A549 (cell line): ENCODE measurements around the gene DNAJC8. TPM values are rescaled to one million over a fixed set of nuclear protein-coding genes. Genes with fewer than 3 reads are reported as not detected.

Source experiments
- ATAC-seq, 2 experiments: fragments of 200-7000 bp in 1 of 2; fragments of >200 bp in 1 of 2; cut with Nextera tagmentation in 1 of 2; cut with Tn5 transposase in 1 of 2; 3 replicates each; pipeline versions ENCODE4 v1.8.0 to v1.9.1; 2018 to 2020; ENCODE audit warnings: mild to moderate bottlenecking in 1 of 2, moderate library complexity in 1 of 2
- CTCF ChIA-PET: fragments of 300-600 bp; sonication (Branson Sonifier 250); formaldehyde crosslinking; extraction: SDS; loops from one replicate; lab custom pipeline; 2021; ENCODE audit warnings: antibody characterized with exemption, inconsistent platforms; lab: Yijun Ruan, JAX
- POLR2A ChIA-PET: fragments of 350-600 bp; formaldehyde crosslinking; extraction: SDS; loops from one replicate; lab custom pipeline; 2021; ENCODE audit warnings: antibody characterized with exemption, inconsistent platforms; lab: Yijun Ruan, JAX
- DNase-seq, 2 experiments: peaks; one replicate each; pipeline versions ENCODE4 v3.0.0 to v3.0.0-alpha.2; 2011 to 2016; ENCODE audit warnings: low read depth in 1 of 2, low spot score in 1 of 2
- FAIRE-seq: peaks from 2 replicates; lab custom pipeline; 2011; peaks lifted over from hg19 to GRCh38; lab: Jason Lieb, UNC
- H3K27ac ChIP-seq, 2 experiments: fragments of >200 bp; sonication (Bioruptor Twin); formaldehyde crosslinking; 3 replicates each; pipeline ENCODE4 v1.5.1; 2016 to 2017
- H3K4me1 ChIP-seq: fragments of >200 bp; sonication (Bioruptor Twin); formaldehyde crosslinking; 3 replicates; pipeline ENCODE4 v1.6.1; 2016
- H3K4me2 ChIP-seq: fragments of >200 bp; sonication (Bioruptor Twin); formaldehyde crosslinking; 3 replicates; pipeline ENCODE4 v1.6.1; 2016
- H3K4me3 ChIP-seq: fragments of >200 bp; sonication (Bioruptor Twin); formaldehyde crosslinking; 3 replicates; pipeline ENCODE4 v1.5.1; 2016
- H3K9me3 ChIP-seq: fragments of >200 bp; sonication (Bioruptor Twin); formaldehyde crosslinking; 3 replicates; pipeline ENCODE4 v1.6.1; 2016
- ATOH8 ChIP-seq: fragments of 250-450 bp; sonication (Bioruptor Pico); IDR thresholded peaks from 2 replicates; pipeline ENCODE4 v1.5.0; 2020; ENCODE audit warnings: low read depth, mild to moderate bottlenecking, moderate library complexity
- BCL3 ChIP-seq: fragments of >200 bp; sonication (Bioruptor Twin); formaldehyde crosslinking; IDR thresholded peaks from 3 replicates; pipeline ENCODE4 v1.6.1; 2016
- CBX2 ChIP-seq: fragments of 200-600 bp; sonication (generic); IDR thresholded peaks from 2 replicates; pipeline ENCODE4 v1.6.1; 2016; ENCODE audit warnings: low read depth, mild to moderate bottlenecking, borderline replicate concordance
- CEBPB ChIP-seq, 2 experiments: fragments of >200 bp in 1 of 2; sonication (Bioruptor Twin) in 1 of 2; formaldehyde crosslinking in 1 of 2; IDR thresholded peaks; 2 replicates each; pipeline ENCODE4 v1.6.1; 2012 to 2016
- EHMT2 ChIP-seq: fragments of 200-600 bp; sonication (generic); IDR thresholded peaks from 2 replicates; pipeline ENCODE4 v1.6.1; 2016; ENCODE audit warnings: antibody characterized with exemption, low read depth, mild to moderate bottlenecking, moderate library complexity
- EP300 ChIP-seq, 2 experiments: fragments of >200 bp; sonication (Bioruptor Twin); formaldehyde crosslinking; IDR thresholded peaks; 2 replicates in 1 of 2; 3 replicates in 1 of 2; pipeline ENCODE4 v1.6.1; 2016 to 2017
- FOSL2 ChIP-seq, 2 experiments: fragments of 450-650 bp in 1 of 2; fragments of >200 bp in 1 of 2; sonication (Bioruptor Twin) in 1 of 2; formaldehyde crosslinking; IDR thresholded peaks; 2 replicates each; pipeline versions ENCODE4 v1.5.0 to v1.6.1; 2016 to 2020; ENCODE audit warnings: mild to moderate bottlenecking in 1 of 2, moderate library complexity in 1 of 2
- HES2 ChIP-seq: fragments of >200 bp; sonication (Bioruptor Twin); formaldehyde crosslinking; IDR thresholded peaks from 2 replicates; pipeline ENCODE4 v1.6.1; 2016
- HOXA7 ChIP-seq: fragments of 250-450 bp; sonication (Bioruptor Pico); IDR thresholded peaks from 2 replicates; pipeline ENCODE4 v1.5.0; 2020; ENCODE audit warnings: mild to moderate bottlenecking, moderate library complexity
- JUN ChIP-seq, 2 experiments: fragments of >200 bp; sonication (Bioruptor Twin); formaldehyde crosslinking; IDR thresholded peaks; 2 replicates in 1 of 2; 3 replicates in 1 of 2; pipeline ENCODE4 v1.6.1; 2016 to 2017
- KDM1A ChIP-seq: fragments of 200-600 bp; sonication (generic); IDR thresholded peaks from 2 replicates; pipeline ENCODE4 v1.6.1; 2016; ENCODE audit warnings: low read depth, mild to moderate bottlenecking
- KDM5A ChIP-seq: fragments of 200-600 bp; sonication (generic); IDR thresholded peaks from 2 replicates; pipeline ENCODE4 v1.6.1; 2016; ENCODE audit warnings: antibody characterized with exemption, mild to moderate bottlenecking
- MAFK ChIP-seq: fragments of 450-650 bp; IDR thresholded peaks from 2 replicates; pipeline ENCODE4 v1.6.1; 2014; ENCODE audit not compliant: partially characterized antibody
- MAZ ChIP-seq: fragments of 150-350 bp; IDR thresholded peaks from 2 replicates; pipeline ENCODE4 v1.6.1; 2014; ENCODE audit warnings: antibody characterized with exemption, low read depth, low read length, borderline replicate concordance
- MYC ChIP-seq: IDR thresholded peaks from 2 replicates; pipeline ENCODE4 v1.6.1; 2012; ENCODE audit warnings: mild to moderate bottlenecking, inconsistent platforms, low read length, improper control_type of control experiment, borderline replicate concordance
- NFE2L2 ChIP-seq: fragments of 150-350 bp; conservative IDR thresholded peaks from 2 replicates; pipeline ENCODE4 v1.6.1; 2014; ENCODE audit warnings: low read length
- POLR2AphosphoS2 ChIP-seq: conservative IDR thresholded peaks from 2 replicates; pipeline ENCODE4 v1.6.1; 2012; ENCODE audit warnings: low read length, improper control_type of control experiment, inconsistent platforms
- RARB ChIP-seq: fragments of 250-450 bp; sonication (Bioruptor Pico); IDR thresholded peaks from 2 replicates; pipeline ENCODE4 v1.8.0; 2021; ENCODE audit warnings: mild to moderate bottlenecking, moderate library complexity
- REST ChIP-seq: fragments of 200-600 bp; sonication (generic); IDR thresholded peaks from 2 replicates; pipeline ENCODE4 v1.6.1; 2016; ENCODE audit warnings: antibody characterized with exemption, mild to moderate bottlenecking, moderate library complexity
- SMC3 ChIP-seq: fragments of >200 bp; sonication (Bioruptor Twin); formaldehyde crosslinking; IDR thresholded peaks from 3 replicates; pipeline ENCODE4 v1.6.1; 2018; ENCODE audit warnings: inconsistent platforms
- SREBF2 ChIP-seq: fragments of 450-650 bp; IDR thresholded peaks from 2 replicates; pipeline ENCODE4 v1.6.1; 2014; ENCODE audit warnings: mild to moderate bottlenecking, moderate library complexity
- TFCP2L1 ChIP-seq: fragments of 250-450 bp; sonication (Bioruptor Pico); IDR thresholded peaks from 2 replicates; pipeline ENCODE4 v1.5.0; 2021; ENCODE audit warnings: mild to moderate bottlenecking
- TP53 ChIP-seq: fragments of 250-450 bp; sonication (Bioruptor Pico); IDR thresholded peaks from 2 replicates; pipeline ENCODE4 v1.5.0; 2021; ENCODE audit warnings: mild to moderate bottlenecking, moderate library complexity
- ZNF302 ChIP-seq: fragments of 250-450 bp; sonication (Bioruptor Pico); IDR thresholded peaks from 2 replicates; pipeline ENCODE4 v1.9.0; 2021; ENCODE audit warnings: inconsistent platforms, mild to moderate bottlenecking, moderate library complexity
- WGBS: methylation state at CpG from one replicate; pipeline ENCODE4 v1.1.6; 2017; ENCODE audit errors: missing lambda C conversion rate; 5-methylcytosine and 5-hydroxymethylcytosine counted together
- polyA plus RNA-seq, 4 experiments: library from polyadenylated mRNA; depleted of rRNA in 3 of 4; stranded (reverse); fragments of >200 nt; fragmentation: RNase III in 1 of 4; extraction: RNeasy Plus Mini Kit Qiagen cat#74134 plus additional on column Dnase treatment in 1 of 4; gene quantifications; 2 replicates in 3 of 4; 3 replicates in 1 of 4; pipeline ENCODE4 v1.2.3, GENCODE V29; 2011 to 2017

DNAJC8 gene
- polyA plus RNA-seq, 2 of the 4 experiments (the other 2 are of a cell fraction), result 87.3 to 93.7 TPM

- peaks cover 45% of the 10 kb centered on the region for H3K4me1 ChIP-seq
- ChIA-PET CTCF (interaction anchor here (1.3 to 4.8 kb wide), 10 partner anchors 9 to 160 kb away, joined by 3 to 47 read pairs (median 15); partner anchors contain the start of genes MED18, PHACTR4 and SESN2), POLR2A (interaction anchor here (0.6 to 2.0 kb wide), 7 partner anchors 9 to 399 kb away, joined by 3 to 25 read pairs (median 5); partner anchors contain the start of genes MED18, PHACTR4, RNU11 and SESN2)
- no peak for ATAC-seq
- 47% methylated on average over 4 of the region's 4 CpGs for WGBS
- no peak for TF ChIP-seq KDM5A
- peak; percentile 87 for TF ChIP-seq MAFK
- 0 out of 5 replicates have a peak, but pooled peaks of 1 of the 2 experiments have one; percentile 2 for TF ChIP-seq JUN (IDR thresholded peaks at IDR 0.05)
- TF ChIP-seq ZNF302 (CRISPR knock-in tag), result no peak
- TF ChIP-seq, all 56 proteins: peak for 2
- peak overlapping the region; percentile 90 for H3K4me2 ChIP-seq
- no peaks in the 10 kb centered on the region for H3K9me3 ChIP-seq
- FAIRE-seq (no peak), DNase-seq (no peak)
- peak overlapping the region; percentile 74 to 85 for H3K27ac ChIP-seq
- H3K4me3 ChIP-seq, result no peak overlapping the region
These were observed 17.1 kb upstream of the DNAJC8 start for GRCh38 chr1:28249866-28250295.

- Histone ChIP-seq H3K27ac (peak overlapping the region; percentile 74 to 85), H3K4me2 (peak overlapping the region; percentile 90), H3K9me3 (no peaks in the 10 kb centered on the region), H3K4me1 (peaks cover 45% of the 10 kb centered on the region), H3K4me3 (peak overlapping the region; percentile 29; the same call in 1 of the 3 replicates)
- WGBS, result 16% methylated on average over 3 of the region's 3 CpGs
- FAIRE-seq (no peak), ATAC-seq (peak; percentile 30 to 68), DNase-seq (peak; percentile 57 to 83)
- ChIA-PET POLR2A (interaction anchor here (0.5 to 2.0 kb wide), 19 partner anchors 10 to 399 kb away, joined by 3 to 25 read pairs (median 3); partner anchors contain the start of genes ATP5IF1, MED18, PHACTR4 and RNU11), CTCF (interaction anchor here (0.6 to 4.8 kb wide), 39 partner anchors 10 to 374 kb away, joined by 3 to 47 read pairs (median 5); partner anchors contain the start of genes ATP5IF1, DNAJC8, MED18 and PHACTR4)
- TF ChIP-seq SMC3 (no peak), MAFK (no peak), MAZ (no peak), CBX2 (no peak), EHMT2 (no peak), HES2 (no peak), MYC (no peak), KDM1A (no peak), REST (no peak), TFCP2L1 (CRISPR knock-in tag) (no peak), TP53 (CRISPR knock-in tag) (no peak), NFE2L2 (no peak), RARB (CRISPR knock-in tag) (no peak), BCL3 (0 out of 3 replicates have a peak, but pooled peaks have one; percentile 21), POLR2AphosphoS2 (no peak), CEBPB (IDR thresholded peaks at IDR 0.05) (peak; percentile 70 to 76; a peak in 3 of 4 replicates), SREBF2 (no peak), EP300 (IDR thresholded peaks at IDR 0.05) (0 out of 5 replicates have a peak, but pooled peaks of 1 of the 2 experiments have one; percentile 16), FOSL2 (IDR thresholded peaks at IDR 0.05) (no peak), FOSL2 (CRISPR knock-in tag; IDR thresholded peaks at IDR 0.05) (no peak; the same call in 1 of the 2 replicates), JUN (IDR thresholded peaks at IDR 0.05) (peak; percentile 29 to 56; a peak in 2 of 5 replicates), ATOH8 (CRISPR knock-in tag) (no peak), HOXA7 (CRISPR knock-in tag) (no peak)
These were observed 16.4 kb upstream of the DNAJC8 start for GRCh38 chr1:28249013-28249865.
